ENCODE measurements around the gene CRLF1.
"Not testable (repeated sequence)": the region's sequence is repeated elsewhere in the genome, so short reads cannot be mapped to it uniquely, and the experiment has no call there.

CRLF1 gene

DNA sequence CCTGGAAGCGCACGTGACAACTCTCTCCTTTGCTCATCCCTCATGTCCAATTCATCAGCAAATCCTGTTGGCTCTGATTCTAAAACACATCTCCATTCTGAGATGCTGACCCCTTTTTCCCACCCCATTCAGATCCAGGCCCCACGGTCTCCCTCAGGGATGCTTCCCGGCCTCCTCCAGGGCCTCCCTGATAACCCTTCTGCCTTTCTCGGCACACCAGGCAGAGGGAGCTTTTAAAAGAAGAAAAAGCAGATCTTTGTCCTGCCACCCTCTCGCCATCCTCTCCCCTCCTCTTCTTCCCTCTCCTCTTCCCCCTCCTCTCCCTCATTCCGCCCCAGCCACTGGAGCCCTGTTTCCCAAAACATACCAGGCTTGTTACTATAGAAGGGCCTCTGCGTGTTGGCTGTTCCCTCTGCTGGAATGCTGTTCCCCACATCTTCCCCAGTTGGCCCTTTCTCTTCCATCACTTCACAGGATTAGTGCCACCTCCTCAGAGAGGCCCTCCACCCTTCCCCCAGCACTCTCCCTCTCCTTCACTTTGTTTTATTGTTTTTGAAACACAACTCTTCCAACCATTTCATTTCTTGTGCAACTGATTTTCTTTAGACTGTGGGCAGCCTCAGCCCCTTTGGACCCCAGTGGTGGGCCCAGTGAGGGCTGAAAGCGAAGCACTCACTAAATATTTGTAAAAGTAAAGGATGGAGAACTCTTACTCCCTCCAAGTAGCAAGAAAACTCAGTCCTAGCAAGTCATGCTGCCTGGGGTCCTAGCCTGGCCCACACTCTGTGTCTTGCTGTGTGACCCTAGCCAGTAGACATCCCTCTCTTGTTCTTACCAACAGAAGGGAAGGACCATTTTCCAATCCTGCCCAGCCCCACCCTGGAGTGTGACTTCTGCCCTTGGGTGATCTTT, 2.5 kb upstream of the CRLF1 start:
- no peak for DNase-seq (ENCODE audit: low spot score)

DNA sequence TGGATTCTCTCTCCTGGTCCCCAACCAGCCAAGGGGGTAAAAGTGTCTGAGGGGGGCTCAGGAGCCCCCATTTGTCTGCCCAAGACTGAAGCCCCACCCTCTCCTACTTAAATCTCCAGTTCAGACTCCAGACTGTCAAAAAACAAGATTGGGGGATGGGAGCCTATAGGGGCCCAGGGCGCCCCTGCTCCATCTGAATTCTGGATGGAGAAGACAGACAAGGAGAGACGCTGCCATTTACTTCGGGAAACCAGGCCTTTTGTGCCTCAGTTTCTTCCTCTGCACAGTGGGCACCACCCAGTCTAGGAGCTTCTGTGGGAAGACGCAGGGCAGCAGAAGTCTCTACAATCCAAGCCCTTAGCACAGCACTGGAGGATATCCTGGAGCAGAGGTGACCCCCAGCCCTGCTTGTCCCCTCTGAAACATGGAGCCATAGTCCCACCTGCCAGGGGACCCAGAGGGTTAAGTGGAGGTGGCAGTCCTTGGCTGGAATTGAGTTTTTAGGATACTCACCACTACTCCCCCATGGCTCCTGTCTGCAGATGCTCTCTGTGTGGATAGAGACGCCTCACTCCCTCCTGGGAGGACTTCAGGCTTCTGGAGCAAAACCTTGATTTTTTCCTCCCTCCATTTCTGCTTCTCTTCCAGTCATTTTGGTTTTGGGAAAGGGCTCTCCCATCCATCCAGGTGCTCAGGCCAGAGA, 1.7 kb upstream of the CRLF1 start:
- no peak for DNase-seq (ENCODE audit: low spot score)

DNA sequence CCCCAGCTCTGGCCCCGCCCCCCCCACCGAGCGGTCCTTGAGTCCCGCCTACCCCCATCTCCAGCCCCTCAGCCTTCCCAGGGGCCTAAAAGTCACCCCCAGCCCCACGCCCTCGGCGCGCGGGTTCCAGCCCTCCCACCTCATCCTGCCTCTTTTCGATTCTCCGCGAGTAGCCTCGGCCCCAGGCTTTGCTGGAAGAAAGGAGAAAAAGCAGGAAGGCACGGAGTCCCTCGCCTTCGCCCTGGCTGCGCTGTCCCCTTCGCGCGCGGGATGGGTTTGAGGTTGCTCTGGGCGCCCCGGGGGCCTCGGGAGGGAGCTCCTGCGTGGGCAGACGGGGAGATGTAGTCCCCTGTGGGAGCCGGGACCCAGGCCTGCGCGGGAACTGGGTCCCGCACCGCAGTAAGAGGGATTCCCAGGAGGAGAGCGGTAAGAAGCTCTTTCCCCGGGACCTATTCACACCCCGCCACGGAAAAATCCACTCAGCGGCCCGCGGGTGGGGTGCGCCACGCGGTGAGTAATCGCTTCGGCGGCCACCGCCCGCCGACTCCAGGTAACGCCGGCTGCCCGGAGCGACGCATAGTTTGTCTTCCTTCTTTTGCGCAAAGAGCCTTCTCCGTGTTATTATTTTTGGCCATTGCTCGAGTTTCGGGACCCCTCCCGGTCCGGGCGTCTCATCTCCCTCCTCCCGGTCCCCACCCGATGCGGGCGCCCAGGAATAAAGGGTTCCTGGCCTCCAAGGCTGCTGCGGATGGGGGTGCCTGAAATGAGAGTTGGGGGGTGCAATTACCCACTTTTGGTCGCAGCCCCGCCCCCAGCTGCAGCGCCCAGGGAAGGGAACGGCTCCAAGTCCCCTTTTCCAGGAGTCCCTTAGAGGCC, 865 bp upstream of the CRLF1 start:
- DNase-seq (ENCODE audit: low spot score): no peak

DNA sequence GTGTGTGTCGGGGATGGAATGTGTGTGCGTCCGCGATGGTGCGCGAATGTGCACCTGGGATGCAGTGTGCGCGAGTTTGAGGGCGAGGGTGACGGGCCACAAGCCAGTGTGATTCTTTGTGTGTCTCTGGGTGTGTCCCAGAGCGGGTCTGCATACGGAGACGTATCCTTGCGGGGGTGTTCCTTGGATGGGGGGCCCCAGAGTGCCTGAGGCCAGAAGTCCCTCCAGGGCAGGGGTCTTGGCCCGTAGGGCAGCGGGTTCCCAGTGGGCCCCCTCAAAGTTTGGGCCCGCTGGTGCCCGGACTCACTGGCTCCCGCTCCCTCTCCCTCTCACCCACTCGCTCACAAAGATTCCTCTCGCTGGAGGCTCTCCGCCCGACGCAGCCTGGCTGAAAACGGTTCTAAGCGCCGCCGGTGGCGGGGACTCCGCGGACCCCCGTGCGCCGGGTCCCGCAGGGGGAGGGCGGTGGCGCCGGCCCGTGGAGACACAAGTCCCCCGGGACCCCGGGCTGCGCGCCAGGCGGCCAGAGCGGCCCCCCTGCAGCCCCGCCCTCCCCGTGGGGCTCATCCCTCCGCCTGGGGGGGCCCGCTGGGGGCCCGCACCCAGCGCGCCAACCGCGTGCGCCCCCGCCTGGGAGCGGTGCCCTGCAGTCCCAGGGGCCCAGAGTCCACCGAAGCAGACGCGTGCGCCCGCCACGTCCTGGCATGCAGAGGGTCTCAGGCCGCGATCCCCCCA, 886 bp downstream of the CRLF1 start:
- DNase-seq (ENCODE audit: low spot score): no peak

DNA sequence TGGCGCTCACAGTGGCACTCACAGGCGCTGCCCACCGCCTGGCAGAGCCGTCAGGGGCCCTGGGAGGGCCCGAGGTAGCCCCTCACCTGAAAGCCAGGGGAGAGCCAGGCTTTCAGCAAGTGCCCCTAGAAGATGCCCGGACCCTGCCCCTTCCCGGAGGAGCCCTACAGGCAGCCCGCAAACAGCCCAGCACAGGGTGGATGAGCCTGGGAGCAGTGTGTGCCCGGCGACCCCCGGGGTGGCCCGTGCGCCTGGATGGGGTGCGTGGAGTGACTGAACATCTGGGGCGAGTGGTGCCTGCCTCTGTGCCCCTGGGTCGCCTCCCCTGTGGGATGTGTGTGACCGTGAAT, 1.4 kb downstream of the CRLF1 start:
- DNase-seq (ENCODE audit: low spot score): no peak

DNA sequence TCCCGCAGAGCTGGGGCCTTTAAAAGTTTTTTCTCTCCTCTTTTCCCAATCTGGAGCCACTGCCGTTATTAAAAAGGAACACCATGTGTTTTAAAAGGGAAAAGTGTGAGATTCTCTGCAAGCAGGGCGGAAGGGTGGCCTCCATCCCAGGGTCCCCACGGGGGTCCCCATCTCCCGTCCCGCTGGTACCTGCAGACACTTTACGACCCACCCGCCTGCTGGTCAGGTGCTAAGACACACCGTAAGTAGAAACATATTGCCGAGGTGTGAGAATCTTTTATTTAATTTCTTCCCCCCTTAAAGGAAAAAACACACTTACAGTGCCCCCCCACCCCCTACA, 1.8 kb downstream of the CRLF1 start:
- DNase-seq (ENCODE audit: low spot score): no peak

DNA sequence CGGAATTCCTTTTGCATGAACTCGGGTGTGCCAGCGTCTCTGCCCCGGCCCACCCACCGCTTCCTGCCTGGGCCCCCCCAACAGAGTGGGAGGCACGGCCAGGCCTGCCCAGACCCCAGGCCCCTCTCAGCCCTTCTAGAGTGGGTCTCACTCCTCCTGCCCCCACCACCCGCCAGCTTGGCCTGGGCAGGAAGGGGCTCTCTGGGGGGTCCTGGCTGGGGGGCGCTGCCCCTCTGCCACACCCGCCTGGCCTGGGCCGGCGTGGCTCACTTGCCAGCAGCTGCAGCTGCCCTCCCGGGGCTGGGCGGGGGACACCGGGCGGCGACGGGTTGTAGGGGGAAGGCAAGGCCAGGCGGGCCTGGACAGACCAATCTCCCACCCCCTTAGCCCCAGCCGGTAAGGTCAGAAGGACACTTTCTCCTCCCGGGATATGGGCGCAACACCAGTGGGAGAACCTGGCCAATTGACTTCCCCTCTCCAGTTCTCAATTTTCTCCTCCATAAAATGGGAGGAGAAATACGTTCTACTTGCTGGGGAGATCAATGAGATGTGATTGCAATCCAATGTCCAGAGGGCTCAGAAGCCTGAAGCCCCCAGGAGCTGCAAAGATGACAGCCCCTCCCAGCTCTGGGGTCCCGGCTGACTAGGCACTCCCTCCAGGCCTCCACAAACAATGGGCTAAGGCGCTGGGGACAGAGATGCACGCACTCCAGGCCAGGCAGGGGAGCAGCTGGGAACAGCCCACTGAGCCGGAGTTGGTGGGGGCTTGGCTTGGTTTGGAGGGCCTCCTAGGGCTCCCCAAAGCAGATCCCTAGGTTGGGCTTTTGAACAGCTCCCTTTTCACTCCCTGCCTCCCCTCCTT, 2.4 kb downstream of the CRLF1 start:
- no peak for DNase-seq (ENCODE audit: low spot score)

DNA sequence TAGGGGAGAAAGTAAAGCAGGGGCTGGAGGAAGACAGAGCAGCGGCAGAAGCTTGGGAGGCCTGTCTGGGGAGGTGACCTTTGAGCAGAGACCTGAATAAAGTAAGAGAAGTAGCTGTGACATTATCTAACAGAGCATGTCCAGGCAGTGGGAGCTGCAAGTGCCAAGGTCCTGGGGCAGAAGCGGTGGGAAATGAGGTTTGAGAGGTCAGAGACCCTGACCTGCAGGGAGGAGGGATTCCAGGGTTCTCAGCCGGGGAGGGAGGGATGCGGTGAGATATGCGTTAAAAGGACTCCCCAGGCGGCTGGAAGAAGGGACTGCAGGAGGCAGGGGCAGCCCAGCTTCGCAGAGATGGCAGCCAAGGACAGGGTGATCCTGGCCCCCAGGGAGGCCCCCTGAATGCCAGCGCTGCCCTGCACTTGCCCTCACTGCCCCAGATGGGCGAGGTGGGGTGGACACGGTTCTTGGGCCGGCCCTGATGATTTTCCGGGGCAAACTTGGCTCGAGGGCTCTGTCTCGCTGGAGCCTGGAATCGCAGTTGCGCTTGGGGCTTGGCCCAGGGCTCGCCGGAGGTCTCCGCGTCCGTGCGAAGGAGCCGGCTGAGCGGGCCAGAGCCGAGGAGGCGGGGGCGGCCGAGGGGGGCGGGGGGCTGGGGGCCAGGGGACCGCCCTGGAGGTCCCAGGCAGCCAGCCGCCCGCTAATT, 3.2 kb downstream of the CRLF1 start:
- DNase-seq (ENCODE audit: low spot score): peak; percentile 51

DNA sequence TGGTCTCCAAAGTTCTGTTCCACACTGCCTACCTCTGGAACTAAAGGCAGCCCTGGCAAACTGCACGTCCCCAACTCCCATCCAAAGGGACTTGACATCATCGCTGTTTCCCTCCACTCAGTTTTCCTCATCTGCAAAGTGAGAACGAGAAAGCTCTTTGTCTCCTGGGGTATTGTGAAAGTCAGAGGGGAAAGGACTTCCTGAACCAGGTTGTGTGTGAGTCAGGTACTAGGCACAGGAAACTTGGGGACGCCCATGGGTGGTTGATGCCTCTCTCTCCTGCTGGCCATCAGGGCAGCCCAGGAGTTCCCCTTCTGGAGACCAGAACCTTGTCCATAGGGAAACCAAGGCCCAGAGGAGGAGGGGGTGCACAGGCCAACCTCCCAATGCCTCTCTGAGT, 4.7 kb downstream of the CRLF1 start:
- DNase-seq (ENCODE audit: low spot score): no peak

DNA sequence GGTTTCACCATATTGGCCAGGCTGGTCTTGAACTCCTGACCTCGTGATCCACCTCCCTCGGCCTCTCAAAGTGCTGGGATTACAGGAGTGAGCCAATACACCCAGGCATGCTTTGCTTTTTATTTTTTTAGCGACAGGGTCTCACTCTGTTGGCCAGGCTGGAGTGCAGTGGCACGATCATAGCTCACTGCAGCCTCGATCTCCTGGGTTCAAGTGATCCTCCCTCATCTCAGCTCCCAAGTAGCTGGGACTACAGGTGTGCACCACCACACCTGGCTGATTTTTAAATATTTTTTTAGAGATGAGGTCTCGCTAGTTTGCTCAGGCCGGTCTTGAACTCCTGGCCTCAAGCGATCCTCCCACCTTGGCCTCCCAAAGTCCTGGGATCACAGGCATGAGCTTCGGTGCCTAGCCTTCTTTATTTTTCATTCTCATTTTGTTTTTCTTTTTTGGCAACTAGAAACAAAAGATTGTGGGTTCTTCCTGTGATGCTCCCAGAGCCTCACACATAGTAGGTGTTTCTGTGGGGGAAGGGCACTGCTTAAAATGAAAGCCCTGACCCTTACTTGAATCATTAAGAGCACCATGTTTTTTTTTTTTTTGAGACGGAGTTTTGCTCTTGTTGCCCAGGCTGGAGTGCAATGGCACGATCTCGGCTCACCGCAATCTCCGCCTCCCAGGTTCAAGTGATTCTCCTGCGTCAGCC, 5.8 kb downstream of the CRLF1 start:
- not testable (repeated sequence) for DNase-seq (ENCODE audit: low spot score)

DNA sequence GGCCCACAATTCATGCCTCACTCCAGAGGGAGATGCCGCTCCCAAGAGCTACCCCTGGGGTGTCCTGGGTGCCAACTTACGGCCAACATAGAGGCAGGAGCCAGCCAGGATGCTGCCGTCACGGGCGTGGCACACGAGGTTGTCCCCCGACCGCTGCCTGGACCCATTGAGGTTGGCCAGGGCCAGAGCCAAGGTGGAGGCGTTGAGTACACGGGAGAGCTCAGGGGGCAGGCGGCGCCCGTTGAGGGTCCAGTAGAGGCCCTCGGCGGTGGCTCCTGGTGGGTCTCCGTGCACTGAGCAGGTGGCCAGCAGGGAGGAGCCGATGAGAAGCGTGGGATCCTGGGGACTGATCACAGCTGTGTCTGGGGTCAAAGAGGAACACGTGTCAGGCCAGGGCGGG, 7.1 kb downstream of the CRLF1 start:
- no peak for DNase-seq (ENCODE audit: low spot score)

DNA sequence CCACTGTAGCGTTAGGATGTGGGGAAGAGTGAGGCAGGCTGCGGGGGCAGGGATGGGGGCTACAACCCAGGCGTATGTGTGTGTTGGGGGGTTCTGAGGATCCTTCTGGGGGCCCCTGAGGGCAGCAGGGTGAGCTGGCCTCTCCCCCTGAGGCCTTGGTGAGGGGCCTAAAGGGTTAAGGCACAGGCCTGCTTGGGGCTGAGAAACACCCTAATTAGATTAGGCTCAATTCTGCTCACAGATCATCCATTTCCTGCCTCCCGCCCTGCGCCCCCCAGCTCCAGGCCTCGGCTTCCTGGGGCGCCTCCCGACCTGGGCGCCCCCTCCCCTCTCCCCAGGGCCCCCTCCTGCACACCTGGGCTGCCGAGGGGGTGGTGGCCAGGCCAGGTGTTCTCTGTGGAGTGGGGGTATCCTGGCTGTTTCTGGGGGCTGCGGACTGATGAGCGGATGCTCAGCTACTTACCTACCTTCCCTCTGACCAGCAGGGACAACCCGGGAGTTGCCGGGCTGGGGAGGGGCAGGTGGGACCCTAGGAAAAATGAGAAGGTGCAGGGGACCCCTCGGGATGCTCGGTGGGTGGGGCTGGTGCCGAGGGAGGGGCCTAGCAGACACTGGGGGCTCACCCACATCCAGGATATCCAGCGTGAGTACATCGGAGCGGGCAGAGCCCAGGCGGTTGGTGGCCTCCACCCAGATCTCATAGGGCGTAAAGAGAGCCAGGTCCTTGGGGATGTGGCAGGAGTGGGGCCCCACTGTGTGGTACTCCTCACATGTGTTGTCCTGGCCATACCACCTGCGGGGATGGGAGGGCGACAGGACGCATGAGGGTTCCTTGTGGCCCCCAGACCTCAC, 8.6 kb downstream of the CRLF1 start:
- no peak for DNase-seq (ENCODE audit: low spot score)

DNA sequence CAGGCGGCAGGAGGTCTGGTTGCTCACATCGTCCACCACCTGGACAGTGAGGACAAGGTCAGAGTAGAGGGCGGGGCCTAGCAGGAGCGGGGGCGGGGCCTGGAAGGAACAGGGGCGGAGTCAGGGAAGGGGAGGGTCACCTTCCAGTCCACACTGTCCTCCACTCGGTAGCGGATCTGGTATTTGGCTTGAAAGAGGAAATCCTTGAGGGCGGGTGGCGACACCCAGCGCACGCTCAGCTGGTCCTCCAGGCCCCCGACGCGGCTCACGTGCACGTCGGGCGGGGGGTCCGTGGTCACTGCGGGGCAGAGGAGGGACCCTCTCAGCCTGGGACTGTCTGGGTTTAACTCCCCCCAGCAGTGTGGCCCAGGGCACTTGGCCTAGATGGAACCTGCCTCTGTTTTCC, 9.8 kb downstream of the CRLF1 start:
- DNase-seq (ENCODE audit: low spot score): no peak

DNA sequence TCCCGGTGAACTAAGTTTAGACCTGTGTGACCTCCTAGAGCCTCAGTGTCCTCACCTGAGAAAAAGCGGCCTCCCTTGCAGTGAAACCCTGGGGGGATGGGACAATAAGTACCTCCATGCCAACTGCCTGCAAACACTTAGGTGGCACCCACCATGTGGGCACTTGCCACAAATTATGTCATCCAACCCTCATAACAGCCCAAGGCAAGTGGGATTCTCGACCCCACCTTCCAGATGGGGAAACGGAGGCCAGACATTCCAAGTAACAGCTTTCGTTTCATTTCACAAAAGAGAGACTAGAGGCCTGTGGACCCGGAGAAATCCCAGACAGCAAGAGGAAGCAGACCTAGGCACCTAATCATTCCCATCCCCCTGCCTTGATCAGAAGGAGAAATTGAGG, 11.1 kb downstream of the CRLF1 start:
- DNase-seq (ENCODE audit: low spot score): no peak

DNA sequence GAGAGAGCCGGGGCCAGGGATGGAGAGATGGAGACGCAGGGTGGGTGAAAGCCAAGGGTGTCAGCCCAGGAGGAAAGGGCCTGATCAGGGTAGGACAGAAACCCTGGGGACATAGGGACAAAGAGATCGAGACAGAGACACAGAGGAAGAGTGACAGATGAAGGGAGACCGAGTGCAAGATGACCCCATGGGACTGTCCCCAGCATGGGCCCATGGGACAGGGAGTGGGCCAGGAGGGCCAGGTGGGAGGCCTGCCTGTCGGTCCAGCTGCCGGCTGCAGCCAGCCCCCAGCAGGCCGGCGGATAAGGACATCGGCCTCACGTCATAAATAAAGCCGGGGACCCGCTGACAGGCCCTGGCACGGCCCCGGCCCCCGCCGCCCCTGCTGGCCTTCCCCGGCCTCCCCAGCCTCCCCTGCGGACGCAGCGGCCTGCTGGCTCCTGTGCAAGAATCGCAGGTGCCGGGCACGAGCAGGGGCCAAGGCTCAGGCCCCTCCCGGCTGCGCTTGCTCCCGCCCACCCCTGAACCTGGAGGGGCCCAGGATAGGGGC, 11.7 kb downstream of the CRLF1 start:
- no peak for DNase-seq (ENCODE audit: low spot score)

DNA sequence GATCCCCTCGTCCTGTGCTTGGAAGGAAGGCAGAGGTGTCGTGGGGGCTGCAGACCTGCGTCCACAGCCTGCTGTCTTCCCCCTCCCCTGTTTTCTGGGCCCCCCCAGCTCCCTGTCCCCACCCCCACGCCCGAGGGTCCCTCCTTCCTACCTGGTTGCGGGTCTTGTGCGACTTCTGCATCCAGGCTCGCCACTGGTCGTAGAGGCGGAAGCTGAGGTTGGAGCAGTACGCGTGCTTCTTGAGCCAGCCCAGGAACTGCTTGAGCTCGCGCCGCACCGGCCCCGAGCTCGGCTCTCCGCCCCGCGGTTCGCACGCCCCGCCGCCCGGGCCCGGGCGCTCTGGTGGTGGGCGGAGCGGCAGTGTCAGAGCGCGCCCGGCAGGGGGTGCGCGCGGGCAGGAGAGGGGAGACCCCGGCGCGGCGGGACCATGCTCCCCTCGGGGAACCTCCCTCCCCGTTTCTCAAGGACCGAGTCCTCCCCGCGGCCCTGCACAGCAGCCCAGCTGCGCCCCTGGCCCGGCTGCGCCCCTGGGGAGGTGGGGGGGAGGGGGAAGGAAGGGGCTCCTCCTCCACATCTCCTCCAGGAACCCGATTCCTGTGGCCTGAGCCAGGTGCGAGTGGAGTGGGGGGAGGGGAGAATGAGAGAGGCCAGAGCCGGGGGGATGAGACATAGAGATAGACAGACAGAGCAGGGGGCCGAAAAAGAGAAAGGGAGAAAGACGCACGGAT, 12.3 kb downstream of the CRLF1 start:
- peak; percentile 89 for DNase-seq (ENCODE audit: low spot score)

DNA sequence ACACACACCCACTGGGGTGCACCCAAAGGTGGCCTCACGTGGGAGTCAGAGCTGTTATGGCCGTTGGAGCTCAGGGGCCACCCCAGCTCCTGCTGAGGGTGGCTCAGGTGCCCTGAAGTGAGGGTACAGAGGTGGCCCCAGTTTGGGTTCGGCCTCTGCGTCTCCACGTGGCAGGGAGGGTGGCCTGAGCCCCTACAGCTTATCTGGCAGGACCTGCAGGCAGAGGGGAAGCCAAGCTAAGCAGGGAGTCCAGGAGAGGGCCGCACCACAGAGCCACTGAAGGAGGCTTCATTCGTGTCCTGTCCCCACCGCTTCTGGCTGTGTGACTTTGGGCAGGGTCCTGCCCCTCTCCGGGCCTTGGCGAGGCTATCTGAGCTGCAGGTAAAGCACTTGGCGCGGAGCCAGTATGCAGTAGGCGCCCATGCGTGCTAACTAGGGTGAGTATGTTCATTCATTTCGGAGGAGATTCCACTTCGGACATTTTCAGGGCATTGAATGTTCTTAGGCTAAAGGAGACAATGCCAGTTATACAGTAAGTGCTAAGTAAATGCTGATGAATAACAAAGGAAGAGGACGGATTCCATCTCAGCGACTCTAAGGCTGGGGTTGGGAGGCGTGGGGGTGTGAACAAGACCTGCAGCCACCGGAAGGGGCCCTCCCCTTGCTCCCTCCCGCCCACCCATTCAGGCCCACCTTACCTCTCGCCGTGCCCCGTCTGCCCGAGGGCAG, 13.1 kb downstream of the CRLF1 start:
- DNase-seq (ENCODE audit: low spot score): no peak
